Stomach smooth muscle (tissue), 2 donors: Measurements from ENCODE around the gene NRDE2.
A peak's percentile ranks its signal among the peaks of the same experiment; 100 is the strongest.
"Not testable (repeated sequence)": the region's sequence is repeated elsewhere in the genome, so short reads cannot be mapped to it uniquely, and the experiment has no call there.

Source experiments
- H3K27ac ChIP-seq: one replicate; pipeline ENCODE4 v1.7.0; 2013; ENCODE audit warnings: mild to moderate bottlenecking, low read length, inconsistent platforms
- H3K27me3 ChIP-seq, 2 donors: one replicate each; pipeline ENCODE4 v1.7.0; 2013; ENCODE audit warnings: low read length in 2 of 2; ENCODE audit not compliant: insufficient read depth in 2 of 2, control insufficient read depth in 1 of 2
- H3K36me3 ChIP-seq, 2 donors: one replicate each; pipeline ENCODE4 v1.7.0; 2013; ENCODE audit warnings: low read length in 2 of 2; ENCODE audit not compliant: control insufficient read depth in 2 of 2, insufficient read depth in 2 of 2
- H3K4me1 ChIP-seq: one replicate; pipeline ENCODE4 v1.7.0; 2013; ENCODE audit warnings: low read length; ENCODE audit not compliant: control insufficient read depth, insufficient read depth
- H3K4me3 ChIP-seq, 2 donors: one replicate each; pipeline ENCODE4 v1.7.0; 2013; ENCODE audit warnings: low read length in 2 of 2
- H3K9ac ChIP-seq, 2 donors: one replicate each; pipeline ENCODE4 v1.7.0; 2013; ENCODE audit warnings: low read length in 2 of 2, mild to moderate bottlenecking in 1 of 2
- H3K9me3 ChIP-seq, 2 donors: one replicate each; pipeline ENCODE4 v1.7.0; 2013; ENCODE audit warnings: low read length in 2 of 2; ENCODE audit not compliant: control insufficient read depth in 2 of 2
- donor health status: healthy.
- donor health status: Pancreatic carcinoma.

The NRDE2 gene

DNA sequence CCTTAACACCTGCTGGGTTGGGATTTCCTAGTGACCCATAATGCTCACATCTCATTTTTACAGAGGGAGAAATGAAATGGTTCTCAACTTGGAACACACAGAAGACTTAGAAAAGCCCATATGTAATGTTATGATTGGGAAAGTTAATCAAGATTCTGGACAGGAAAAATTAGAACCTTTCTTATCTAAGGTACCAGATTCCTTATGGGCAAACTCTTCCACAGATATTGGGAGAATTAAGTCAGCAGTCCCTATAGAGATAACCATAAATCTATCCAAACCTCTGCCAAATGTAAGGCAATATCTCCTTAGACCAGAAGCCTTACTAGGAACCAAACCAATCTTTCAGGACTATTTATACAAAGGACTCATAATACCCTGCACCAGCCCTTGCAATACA lies 89.3 kb downstream of the NRDE2 start:
- no peak overlapping the region for H3K27ac ChIP-seq
- no peak overlapping the region for H3K9ac ChIP-seq
- peaks cover 22 to 31% of the 10 kb centered on the region in 2 donors for H3K9me3 ChIP-seq
- H3K4me3 ChIP-seq = no peak overlapping the region
- H3K36me3 ChIP-seq = no peaks in the 10 kb centered on the region
- no peaks in the 10 kb centered on the region for H3K27me3 ChIP-seq
- H3K4me1 ChIP-seq = no peaks in the 10 kb centered on the region

DNA sequence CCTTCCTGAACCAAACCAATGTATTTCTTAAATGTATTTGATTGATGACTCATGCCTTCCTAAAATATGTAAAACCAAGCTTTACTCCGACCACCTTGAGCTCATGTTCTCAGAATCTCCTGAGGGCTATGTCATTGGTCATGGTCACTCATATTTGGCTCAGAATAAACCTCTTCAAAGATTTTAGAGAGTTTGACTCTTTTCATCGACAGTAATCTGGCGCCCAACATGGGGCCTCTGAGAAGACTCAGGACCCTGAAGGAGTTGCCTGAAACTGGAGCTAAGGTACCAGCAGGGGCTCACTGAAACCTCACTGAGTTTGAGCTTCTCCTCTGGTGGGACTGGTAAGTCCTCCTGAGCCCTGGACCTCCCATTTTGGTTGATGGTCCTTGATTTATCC lies 92.6 kb downstream of the NRDE2 start:
- Histone ChIP-seq H3K9ac (no peak overlapping the region), H3K9me3 (peaks cover 22 to 31% of the 10 kb centered on the region in 2 donors), H3K4me3 (peak overlapping the region in 1 of 2 donors; percentile 46), H3K4me1 (no peaks in the 10 kb centered on the region), H3K36me3 (no peaks in the 10 kb centered on the region), H3K27me3 (peaks cover 0 to 3% of the 10 kb centered on the region in 2 donors), H3K27ac (no peak overlapping the region)

DNA sequence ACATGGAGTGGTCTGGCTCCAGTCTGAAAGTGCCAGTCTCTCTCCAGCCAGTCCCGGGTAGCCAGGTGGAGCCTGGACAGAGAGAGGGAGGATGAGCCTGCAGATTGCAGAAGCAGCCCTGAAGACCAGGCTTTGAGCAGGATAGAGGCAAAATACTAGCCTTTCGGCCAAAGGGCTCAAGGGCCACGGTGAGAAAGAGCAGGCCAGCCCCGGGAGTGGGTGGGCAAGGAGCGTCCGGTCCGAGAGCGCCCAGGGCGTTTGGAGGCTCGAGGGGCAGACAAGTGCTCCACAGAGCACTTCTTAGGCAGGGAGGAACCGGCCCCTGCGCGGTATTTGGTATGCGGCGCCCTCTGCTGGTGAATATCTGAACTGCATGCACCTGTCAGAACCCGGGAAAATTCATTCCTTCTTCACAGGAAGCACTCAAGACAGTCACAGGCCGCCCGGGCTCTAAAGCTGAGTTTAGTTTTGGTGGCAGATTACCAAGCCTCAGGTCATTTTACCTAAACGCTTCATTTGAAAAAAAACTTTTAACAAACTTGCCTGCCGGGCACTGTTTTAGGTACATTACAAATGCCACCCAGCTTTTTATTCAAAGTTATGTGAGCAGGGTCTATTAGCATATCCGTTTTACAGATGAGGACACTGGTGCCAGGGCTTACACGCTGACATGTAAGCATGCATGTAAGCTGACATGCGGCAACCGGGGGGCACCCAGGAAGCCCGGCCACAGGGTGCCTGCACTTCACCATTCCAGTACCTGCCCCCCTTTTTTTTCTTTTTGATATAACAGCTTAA lies 96.4 kb downstream of the NRDE2 start:
- peak overlapping the region in 1 of 2 donors; percentile 22 for H3K4me3 ChIP-seq
- no peak overlapping the region for H3K9ac ChIP-seq
- H3K36me3 ChIP-seq = no peaks in the 10 kb centered on the region
- no peaks in the 10 kb centered on the region for H3K4me1 ChIP-seq
- H3K9me3 ChIP-seq = peaks cover 12 to 26% of the 10 kb centered on the region in 2 donors
- peaks cover 0 to 3% of the 10 kb centered on the region in 2 donors for H3K27me3 ChIP-seq
- no peak overlapping the region for H3K27ac ChIP-seq

DNA sequence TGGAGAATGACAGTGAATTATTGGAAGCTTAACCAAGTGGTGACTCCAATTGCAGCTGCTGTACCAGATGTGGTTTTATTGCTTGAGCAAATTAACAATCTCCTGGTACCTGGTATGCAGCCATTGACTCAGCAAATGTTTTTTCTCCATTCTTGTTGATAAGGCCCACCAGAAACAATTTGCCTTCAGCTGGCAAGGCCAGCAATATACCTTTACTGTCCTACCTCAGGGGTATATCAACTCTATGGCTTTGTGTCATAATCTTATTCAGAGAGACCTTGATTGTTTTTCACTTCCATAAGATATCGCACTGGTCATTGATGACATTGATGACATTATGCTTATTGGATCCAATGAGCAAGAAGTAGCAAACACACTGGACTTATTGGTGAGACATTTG lies 101.8 kb downstream of the NRDE2 start:
- H3K9ac ChIP-seq, H3K36me3 ChIP-seq: not testable (repeated sequence)

DNA sequence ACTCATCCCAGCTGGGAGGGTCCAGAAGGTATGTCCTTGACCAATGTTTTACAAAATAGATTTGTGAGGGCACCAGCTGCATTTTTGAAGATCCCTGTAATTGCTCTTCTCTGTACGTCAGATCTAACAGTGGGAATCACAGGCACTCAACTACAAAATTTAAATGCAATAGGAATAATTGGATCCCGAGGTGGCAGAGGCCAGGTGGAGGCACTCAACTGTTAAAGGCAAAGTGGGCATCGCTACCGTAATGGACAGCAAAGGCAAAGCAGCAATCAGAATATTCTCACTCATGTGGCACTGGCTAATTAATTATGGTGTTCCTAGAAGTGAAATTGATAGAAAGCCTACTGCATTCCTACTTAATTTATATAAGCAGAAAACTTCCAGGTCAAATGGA lies 103.3 kb downstream of the NRDE2 start:
- H3K36me3 ChIP-seq = no peaks in the 10 kb centered on the region
- H3K9ac ChIP-seq = no peak overlapping the region
- H3K27ac ChIP-seq = no peak overlapping the region
- no peaks in the 10 kb centered on the region for H3K9me3 ChIP-seq
- H3K4me1 ChIP-seq = no peaks in the 10 kb centered on the region
- H3K27me3 ChIP-seq = no peaks in the 10 kb centered on the region
- H3K4me3 ChIP-seq = no peak overlapping the region

More for the DNA sequence above, 101.8 kb downstream of the NRDE2 start:
- H3K27me3 ChIP-seq, H3K4me3 ChIP-seq, H3K27ac ChIP-seq, H3K9me3 ChIP-seq, H3K4me1 ChIP-seq: not testable (repeated sequence)
